Right atrium auricular region (tissue), 2 donors: ENCODE measurements around the gene ERGIC1. TPM values are rescaled to one million over a fixed set of nuclear protein-coding genes. Genes with fewer than 3 reads are reported as not detected.

Experiments used
- DNase-seq: peaks from one replicate; pipeline ENCODE4 v3.0.0-alpha.2; 2019; ENCODE audit warnings: low spot score
- H3K27ac ChIP-seq, 2 donors: fragments of 200-600 bp; sonication (generic); 1 replicate in 1 of 2; 2 replicates in 1 of 2; pipeline ENCODE4 v1.5.1; 2016 to 2019
- H3K27me3 ChIP-seq, 2 donors: fragments of 200-600 bp; sonication (generic); one replicate each; pipeline versions ENCODE4 v1.5.1 to v1.6.0; 2017 to 2019
- H3K36me3 ChIP-seq: fragments of 200-600 bp; sonication (generic); one replicate; pipeline ENCODE4 v1.5.1; 2016
- H3K4me1 ChIP-seq, 2 donors: fragments of 200-600 bp; sonication (generic); one replicate each; pipeline versions ENCODE4 v1.5.1 to v1.6.0; 2017 to 2019
- H3K4me3 ChIP-seq, 2 donors: fragments of 200-600 bp; sonication (generic); 1 replicate in 1 of 2; 2 replicates in 1 of 2; pipeline ENCODE4 v1.5.1; 2017 to 2019; ENCODE audit warnings: mild to moderate bottlenecking in 1 of 2, moderate library complexity in 1 of 2
- H3K9me3 ChIP-seq, 2 donors: fragments of 200-600 bp; sonication (generic); one replicate each; pipeline ENCODE4 v1.5.1; 2019
- total RNA-seq, 2 donors: library from RNA; depleted of rRNA; stranded (reverse); fragments of >200 nt; gene quantifications; one replicate each; pipeline ENCODE4 v1.1.0, GENCODE V29; 2016
- TF ChIP-seq, protein P1 (sequence below), 2 donors: fragments of 200-600 bp; sonication (generic); IDR thresholded peaks; one replicate each; pipeline ENCODE4 v1.5.1; 2019; ENCODE audit warnings: antibody characterized with exemption in 2 of 2

ERGIC1 gene
- total RNA-seq, 2 donors from 2014 or later, result 70.7 to 113 TPM

DNA sequence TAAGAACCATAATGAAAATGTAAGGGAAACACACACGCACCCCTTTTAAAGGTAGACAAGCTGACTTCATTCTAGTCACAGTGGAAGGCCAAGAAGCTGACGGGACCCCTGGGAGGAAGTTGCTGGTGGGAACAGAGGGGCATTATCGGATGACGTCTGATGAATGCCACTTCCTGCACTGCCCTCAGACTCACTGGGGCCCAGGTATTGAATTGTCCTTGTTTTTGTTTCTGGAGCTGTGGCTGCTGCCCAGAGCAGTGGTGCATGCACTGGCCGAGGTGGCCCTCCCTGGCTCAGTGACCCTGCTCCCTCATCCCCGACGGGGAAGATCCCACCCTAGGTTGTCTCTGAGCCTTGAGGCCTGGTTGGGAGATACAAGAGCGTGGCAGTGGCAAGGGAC lies 109.9 kb downstream of the ERGIC1 start:
- TF ChIP-seq, protein P1, sequence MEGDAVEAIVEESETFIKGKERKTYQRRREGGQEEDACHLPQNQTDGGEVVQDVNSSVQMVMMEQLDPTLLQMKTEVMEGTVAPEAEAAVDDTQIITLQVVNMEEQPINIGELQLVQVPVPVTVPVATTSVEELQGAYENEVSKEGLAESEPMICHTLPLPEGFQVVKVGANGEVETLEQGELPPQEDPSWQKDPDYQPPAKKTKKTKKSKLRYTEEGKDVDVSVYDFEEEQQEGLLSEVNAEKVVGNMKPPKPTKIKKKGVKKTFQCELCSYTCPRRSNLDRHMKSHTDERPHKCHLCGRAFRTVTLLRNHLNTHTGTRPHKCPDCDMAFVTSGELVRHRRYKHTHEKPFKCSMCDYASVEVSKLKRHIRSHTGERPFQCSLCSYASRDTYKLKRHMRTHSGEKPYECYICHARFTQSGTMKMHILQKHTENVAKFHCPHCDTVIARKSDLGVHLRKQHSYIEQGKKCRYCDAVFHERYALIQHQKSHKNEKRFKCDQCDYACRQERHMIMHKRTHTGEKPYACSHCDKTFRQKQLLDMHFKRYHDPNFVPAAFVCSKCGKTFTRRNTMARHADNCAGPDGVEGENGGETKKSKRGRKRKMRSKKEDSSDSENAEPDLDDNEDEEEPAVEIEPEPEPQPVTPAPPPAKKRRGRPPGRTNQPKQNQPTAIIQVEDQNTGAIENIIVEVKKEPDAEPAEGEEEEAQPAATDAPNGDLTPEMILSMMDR (IDR thresholded peaks at IDR 0.05), result no peak
- Histone ChIP-seq H3K27me3 (no peaks in the 10 kb centered on the region), H3K9me3 (no peaks in the 10 kb centered on the region), H3K27ac (peak overlapping the region in 1 of 2 donors; percentile 9), H3K4me3 (no peak overlapping the region), H3K4me1 (peaks cover 0 to 5% of the 10 kb centered on the region in 2 donors), H3K36me3 (peaks cover 14% of the 10 kb centered on the region)
- DNase-seq, result no peak

DNA sequence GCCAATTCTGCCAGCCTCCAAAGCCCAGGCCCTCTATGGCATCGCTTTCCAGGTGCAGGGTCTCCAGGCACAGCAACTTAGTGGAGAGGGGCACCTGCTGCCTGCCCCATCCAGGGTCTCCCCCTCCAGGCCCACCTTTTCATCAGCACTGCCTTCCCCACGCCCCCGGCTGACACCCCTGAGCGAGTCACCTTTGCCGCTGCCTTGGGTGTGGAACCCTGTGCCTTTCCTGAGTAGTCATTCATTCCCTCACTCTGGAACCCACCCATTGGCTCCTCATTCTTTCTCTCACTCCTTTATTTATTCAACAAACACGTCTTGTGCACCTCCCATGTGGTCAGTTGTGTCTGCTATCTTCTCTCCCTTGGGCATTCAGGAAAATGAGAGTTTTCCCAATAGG lies 110.7 kb downstream of the ERGIC1 start:
- TF ChIP-seq, protein P1 (IDR thresholded peaks at IDR 0.05), result no peak
- H3K36me3 ChIP-seq, result peaks cover 14% of the 10 kb centered on the region
- no peak overlapping the region for H3K27ac ChIP-seq
- no peak overlapping the region for H3K4me3 ChIP-seq
- H3K9me3 ChIP-seq, result no peaks in the 10 kb centered on the region
- no peaks in the 10 kb centered on the region for H3K27me3 ChIP-seq
- DNase-seq, result no peak
- H3K4me1 ChIP-seq, result peaks cover 0 to 5% of the 10 kb centered on the region in 2 donors

DNA sequence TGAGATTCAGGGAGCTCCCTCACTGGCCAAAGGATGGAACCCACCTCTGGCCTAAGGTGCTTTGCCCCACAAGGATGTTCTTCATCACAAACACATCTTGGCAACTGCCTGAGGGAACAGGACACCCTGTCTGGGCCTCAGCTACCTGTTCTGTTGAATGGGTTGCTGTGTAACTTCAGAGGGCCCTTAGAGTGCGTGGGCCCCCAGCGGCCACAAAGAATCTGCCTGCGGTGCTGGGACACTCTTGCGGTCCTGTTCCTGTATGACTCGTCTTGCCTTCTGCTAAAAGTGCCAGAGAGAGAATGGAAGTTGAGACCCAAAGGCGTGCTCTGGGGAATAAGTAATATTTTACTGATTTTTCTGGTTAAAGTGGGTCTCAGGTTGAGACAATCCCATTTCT lies 111.1 kb downstream of the ERGIC1 start:
- no peak overlapping the region for H3K4me3 ChIP-seq
- H3K36me3 ChIP-seq, result peaks cover 16% of the 10 kb centered on the region
- H3K27me3 ChIP-seq, result no peaks in the 10 kb centered on the region
- H3K4me1 ChIP-seq, result peaks cover 0 to 5% of the 10 kb centered on the region in 2 donors
- no peak for DNase-seq
- TF ChIP-seq, protein P1 (IDR thresholded peaks at IDR 0.05), result no peak
- H3K9me3 ChIP-seq, result no peaks in the 10 kb centered on the region
- no peak overlapping the region for H3K27ac ChIP-seq

DNA sequence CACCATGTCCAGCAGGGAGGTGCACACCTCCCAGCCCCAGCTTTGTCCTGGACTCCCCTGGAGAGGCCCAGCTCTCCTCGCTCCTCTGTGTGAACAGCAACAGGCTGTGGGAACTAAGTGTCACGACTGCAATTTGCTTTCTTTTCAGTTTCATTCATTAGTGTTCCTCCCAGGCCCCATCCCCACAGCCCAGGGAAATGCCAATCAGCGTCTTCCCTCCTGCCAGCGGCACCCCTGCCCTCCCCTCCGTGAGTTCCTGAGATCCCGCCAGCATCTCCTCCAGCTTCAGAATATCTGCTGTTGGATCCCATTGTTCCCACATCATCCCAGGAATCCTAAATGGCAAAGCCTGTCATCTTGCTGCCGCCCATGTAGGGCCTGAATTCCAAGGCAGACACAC lies 112.1 kb downstream of the ERGIC1 start:
- Histone ChIP-seq H3K27ac (no peak overlapping the region), H3K36me3 (peaks cover 23% of the 10 kb centered on the region), H3K27me3 (no peaks in the 10 kb centered on the region), H3K9me3 (no peaks in the 10 kb centered on the region), H3K4me3 (no peak overlapping the region), H3K4me1 (peaks cover 0 to 5% of the 10 kb centered on the region in 2 donors)
- no peak for DNase-seq
- TF ChIP-seq, protein P1 (IDR thresholded peaks at IDR 0.05), result no peak

DNA sequence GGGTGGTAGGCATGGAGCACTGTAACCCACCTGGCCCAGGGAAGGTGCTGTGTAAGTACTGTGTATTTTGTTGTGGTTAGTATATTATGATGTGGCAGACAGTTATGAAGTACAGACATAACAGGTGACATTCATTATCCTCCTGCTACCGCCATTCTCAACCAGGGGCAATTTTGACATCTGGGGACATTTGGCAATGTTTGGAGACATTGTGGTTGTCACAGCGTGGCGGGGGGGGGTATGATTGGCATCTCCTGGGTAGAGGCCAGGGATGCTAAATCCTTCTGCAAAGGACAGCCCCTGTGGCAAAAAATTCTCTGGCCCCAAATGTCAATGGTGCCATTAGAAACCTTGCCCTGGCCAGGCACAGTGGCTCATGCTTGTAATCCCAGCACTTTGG lies 115.4 kb downstream of the ERGIC1 start:
- TF ChIP-seq, protein P1 (IDR thresholded peaks at IDR 0.05), result no peak
- no peaks in the 10 kb centered on the region for H3K27me3 ChIP-seq
- H3K4me1 ChIP-seq, result no peaks in the 10 kb centered on the region
- no peak overlapping the region for H3K4me3 ChIP-seq
- peaks cover 23% of the 10 kb centered on the region for H3K36me3 ChIP-seq
- no peaks in the 10 kb centered on the region for H3K9me3 ChIP-seq
- no peak overlapping the region for H3K27ac ChIP-seq
- no peak for DNase-seq
